AG09319 (cell line): Measurements from ENCODE around the gene NAXE.

ENCODE experiments used
- DNase-seq: peaks from one replicate; pipeline ENCODE4 v3.0.0-alpha.2; 2010; ENCODE audit warnings: low read depth; ENCODE audit errors: extremely low read depth
- CTCF ChIP-seq: IDR thresholded peaks from 2 replicates; pipeline ENCODE4 v1.5.1; 2011; ENCODE audit warnings: low read depth, mild to moderate bottlenecking, inconsistent platforms, low read length, moderate library complexity

The NAXE gene

GRCh38 chr1:156595016-156595415 is 3.4 kb downstream of the NAXE start:
- TF ChIP-seq CTCF, result no peak
- DNase-seq, result no peak

GRCh38 chr1:156596426-156596825 is 4.8 kb downstream of the NAXE start:
- TF ChIP-seq CTCF, result no peak
- no peak for DNase-seq

GRCh38 chr1:156598125-156598524 is 6.5 kb downstream of the NAXE start:
- no peak for TF ChIP-seq CTCF
- DNase-seq, result no peak

- no peak for TF ChIP-seq CTCF
- DNase-seq, result no peak
These were observed 7.3 kb downstream of the NAXE start for GRCh38 chr1:156598731-156599432.

- TF ChIP-seq CTCF, result no peak
- no peak for DNase-seq
These were observed 8.2 kb downstream of the NAXE start for GRCh38 chr1:156599811-156600210.

- DNase-seq, result no peak
- TF ChIP-seq CTCF, result no peak
These were observed 9.2 kb downstream of the NAXE start for GRCh38 chr1:156600733-156601121.

GRCh38 chr1:156601122-156601830 is 9.7 kb downstream of the NAXE start, which contains the start of gene GPATCH4:
Gene GPATCH4, minus strand, starts transcription at chr1:156601479.
- TF ChIP-seq CTCF, result no peak
- DNase-seq, result peak; percentile 84
